ENCODE results near the gene CCDC13.

DNA sequence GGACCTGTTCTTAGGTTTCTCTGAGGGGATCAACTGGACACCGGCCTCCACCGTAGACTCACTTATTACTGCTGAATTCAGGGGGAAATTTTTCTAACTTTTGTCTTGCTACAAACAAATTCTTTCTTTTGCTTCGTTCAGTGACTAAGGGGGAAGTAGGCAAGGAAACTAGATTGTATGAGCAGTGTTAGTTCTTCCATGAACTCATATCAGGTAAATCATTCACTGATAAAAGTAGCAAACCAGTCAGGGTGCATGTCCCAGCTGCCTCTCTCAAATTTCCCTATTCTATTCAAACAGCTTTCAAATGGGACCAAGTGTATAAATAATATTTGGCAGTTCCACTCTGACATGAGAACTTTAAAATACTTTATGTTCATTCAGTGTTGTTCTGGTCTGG lies 7.3 kb upstream of the CCDC13 start:
- TF ChIP-seq MAZ (IDR thresholded peaks at IDR 0.05; ENCODE audit: borderline replicate concordance, low read depth, low read length) (no peak), NR3C1 (IDR thresholded peaks at IDR 0.05) (no peak), RFX5 (IDR thresholded peaks at IDR 0.05) (no peak), CBX8 (IDR thresholded peaks at IDR 0.05) (no peak)
- TF ChIP-seq, protein P1, sequence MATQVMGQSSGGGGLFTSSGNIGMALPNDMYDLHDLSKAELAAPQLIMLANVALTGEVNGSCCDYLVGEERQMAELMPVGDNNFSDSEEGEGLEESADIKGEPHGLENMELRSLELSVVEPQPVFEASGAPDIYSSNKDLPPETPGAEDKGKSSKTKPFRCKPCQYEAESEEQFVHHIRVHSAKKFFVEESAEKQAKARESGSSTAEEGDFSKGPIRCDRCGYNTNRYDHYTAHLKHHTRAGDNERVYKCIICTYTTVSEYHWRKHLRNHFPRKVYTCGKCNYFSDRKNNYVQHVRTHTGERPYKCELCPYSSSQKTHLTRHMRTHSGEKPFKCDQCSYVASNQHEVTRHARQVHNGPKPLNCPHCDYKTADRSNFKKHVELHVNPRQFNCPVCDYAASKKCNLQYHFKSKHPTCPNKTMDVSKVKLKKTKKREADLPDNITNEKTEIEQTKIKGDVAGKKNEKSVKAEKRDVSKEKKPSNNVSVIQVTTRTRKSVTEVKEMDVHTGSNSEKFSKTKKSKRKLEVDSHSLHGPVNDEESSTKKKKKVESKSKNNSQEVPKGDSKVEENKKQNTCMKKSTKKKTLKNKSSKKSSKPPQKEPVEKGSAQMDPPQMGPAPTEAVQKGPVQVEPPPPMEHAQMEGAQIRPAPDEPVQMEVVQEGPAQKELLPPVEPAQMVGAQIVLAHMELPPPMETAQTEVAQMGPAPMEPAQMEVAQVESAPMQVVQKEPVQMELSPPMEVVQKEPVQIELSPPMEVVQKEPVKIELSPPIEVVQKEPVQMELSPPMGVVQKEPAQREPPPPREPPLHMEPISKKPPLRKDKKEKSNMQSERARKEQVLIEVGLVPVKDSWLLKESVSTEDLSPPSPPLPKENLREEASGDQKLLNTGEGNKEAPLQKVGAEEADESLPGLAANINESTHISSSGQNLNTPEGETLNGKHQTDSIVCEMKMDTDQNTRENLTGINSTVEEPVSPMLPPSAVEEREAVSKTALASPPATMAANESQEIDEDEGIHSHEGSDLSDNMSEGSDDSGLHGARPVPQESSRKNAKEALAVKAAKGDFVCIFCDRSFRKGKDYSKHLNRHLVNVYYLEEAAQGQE (IDR thresholded peaks at IDR 0.05): no peak
- TF ChIP-seq, protein P2, sequence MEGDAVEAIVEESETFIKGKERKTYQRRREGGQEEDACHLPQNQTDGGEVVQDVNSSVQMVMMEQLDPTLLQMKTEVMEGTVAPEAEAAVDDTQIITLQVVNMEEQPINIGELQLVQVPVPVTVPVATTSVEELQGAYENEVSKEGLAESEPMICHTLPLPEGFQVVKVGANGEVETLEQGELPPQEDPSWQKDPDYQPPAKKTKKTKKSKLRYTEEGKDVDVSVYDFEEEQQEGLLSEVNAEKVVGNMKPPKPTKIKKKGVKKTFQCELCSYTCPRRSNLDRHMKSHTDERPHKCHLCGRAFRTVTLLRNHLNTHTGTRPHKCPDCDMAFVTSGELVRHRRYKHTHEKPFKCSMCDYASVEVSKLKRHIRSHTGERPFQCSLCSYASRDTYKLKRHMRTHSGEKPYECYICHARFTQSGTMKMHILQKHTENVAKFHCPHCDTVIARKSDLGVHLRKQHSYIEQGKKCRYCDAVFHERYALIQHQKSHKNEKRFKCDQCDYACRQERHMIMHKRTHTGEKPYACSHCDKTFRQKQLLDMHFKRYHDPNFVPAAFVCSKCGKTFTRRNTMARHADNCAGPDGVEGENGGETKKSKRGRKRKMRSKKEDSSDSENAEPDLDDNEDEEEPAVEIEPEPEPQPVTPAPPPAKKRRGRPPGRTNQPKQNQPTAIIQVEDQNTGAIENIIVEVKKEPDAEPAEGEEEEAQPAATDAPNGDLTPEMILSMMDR (IDR thresholded peaks at IDR 0.05): no peak

Measured in A549 (cell line).